Keratinocyte (primary cell): ENCODE data around the gene SPDYE3. TPM values are rescaled to one million over a fixed set of nuclear protein-coding genes. Genes with fewer than 3 reads are reported as not detected.
"Not testable (repeated sequence)": the region's sequence is repeated elsewhere in the genome, so short reads cannot be mapped to it uniquely, and the experiment has no call there.

Source experiments
- DNase-seq: peaks from one replicate; pipeline ENCODE4 v3.0.0-alpha.2; 2011; ENCODE audit warnings: low read depth, missing footprints, low spot score
- FAIRE-seq: peaks from 2 replicates; lab custom pipeline; 2011; peaks lifted over from hg19 to GRCh38; lab: Jason Lieb, UNC
- H2AFZ ChIP-seq: 2 replicates; pipeline ENCODE4 v1.6.0; 2012; ENCODE audit warnings: low read length, control low read depth, inconsistent platforms; ENCODE audit not compliant: control insufficient read depth
- H3K27ac ChIP-seq: 2 replicates; pipeline ENCODE4 v1.5.1; 2011; ENCODE audit warnings: low read length; ENCODE audit not compliant: control insufficient read depth, insufficient read depth
- H3K27me3 ChIP-seq: 3 replicates; pipeline ENCODE4 v1.6.0; 2011; ENCODE audit warnings: low read length; ENCODE audit not compliant: control insufficient read depth, insufficient read depth; ENCODE audit errors: extremely low read depth
- H3K36me3 ChIP-seq, 2 experiments: 2 replicates in 1 of 2; 3 replicates in 1 of 2; pipeline ENCODE4 v1.5.1; 2011; ENCODE audit warnings: low read length in 2 of 2, mild to moderate bottlenecking in 1 of 2; ENCODE audit not compliant: control insufficient read depth in 2 of 2, insufficient read depth in 2 of 2; ENCODE audit errors: extremely low read depth in 1 of 2
- H3K4me1 ChIP-seq: 3 replicates; pipeline ENCODE4 v1.5.1; 2011; ENCODE audit warnings: low read length; ENCODE audit not compliant: control insufficient read depth, insufficient read depth; ENCODE audit errors: extremely low read depth
- H3K4me2 ChIP-seq: 3 replicates; pipeline ENCODE4 v1.6.0; 2011; ENCODE audit warnings: low read depth, low read length; ENCODE audit not compliant: control insufficient read depth, insufficient read depth; ENCODE audit errors: extremely low read depth
- H3K4me3 ChIP-seq, 3 experiments: fragments of 200-600 bp in 1 of 3; sonication (generic) in 1 of 3; 2 replicates in 2 of 3; 3 replicates in 1 of 3; pipeline ENCODE4 v1.5.1; 2011 to 2016; ENCODE audit warnings: low read length in 3 of 3, mild to moderate bottlenecking in 3 of 3, control low read depth in 2 of 3, inconsistent platforms in 1 of 3, low read depth in 1 of 3, mixed read lengths in 1 of 3, mixed run types in 1 of 3, moderate library complexity in 1 of 3; ENCODE audit not compliant: control insufficient read depth in 2 of 3, insufficient read depth in 2 of 3; ENCODE audit errors: extremely low read depth in 1 of 3
- H3K79me2 ChIP-seq: 2 replicates; pipeline ENCODE4 v1.6.0; 2012; ENCODE audit warnings: low read length; ENCODE audit not compliant: control insufficient read depth, insufficient read depth
- H3K9ac ChIP-seq: 3 replicates; pipeline ENCODE4 v1.6.0; 2011; ENCODE audit warnings: low read length; ENCODE audit not compliant: control insufficient read depth, insufficient read depth; ENCODE audit errors: extremely low read depth
- H3K9me1 ChIP-seq: 3 replicates; pipeline ENCODE4 v1.6.0; 2011; ENCODE audit warnings: low read length; ENCODE audit not compliant: control insufficient read depth, insufficient read depth; ENCODE audit errors: extremely low read depth
- H3K9me3 ChIP-seq: 2 replicates; pipeline ENCODE4 v1.5.1; 2012; ENCODE audit warnings: low read depth, low read length; ENCODE audit not compliant: control insufficient read depth
- H4K20me1 ChIP-seq: 3 replicates; pipeline ENCODE4 v1.6.0; 2011; ENCODE audit warnings: low read length; ENCODE audit not compliant: control insufficient read depth, insufficient read depth; ENCODE audit errors: extremely low read depth
- dilution Hi-C: fragments of 300-500 bp; cut with MboI; formaldehyde crosslinking; loops from one replicate; pipeline ENCODE4 v1.7.0; 2020; ENCODE audit warnings: low sequenced_read_pairs; ENCODE audit not compliant: extremely low pct_ligation_motif_present
- polyA plus RNA-seq, 5 experiments: library from polyadenylated mRNA; depleted of rRNA in 3 of 5; stranded (reverse) in 3 of 5; stranded (forward) in 1 of 5; unstranded in 1 of 5; fragments of >200 nt; gene quantifications; 1 replicate in 1 of 5; 2 replicates in 3 of 5; 3 replicates in 1 of 5; pipeline versions ENCODE4 v1.2.1 to v1.2.3, GENCODE V29; 2011 to 2012; ENCODE audit warnings: missing spikeins in 2 of 5, low read depth in 1 of 5, low replicate concordance in 1 of 5

SPDYE3 gene
- polyA plus RNA-seq, 1 donor (not counting 4 experiments of a cell fraction or from before 2014, with no cell fraction given) = not detected

DNA sequence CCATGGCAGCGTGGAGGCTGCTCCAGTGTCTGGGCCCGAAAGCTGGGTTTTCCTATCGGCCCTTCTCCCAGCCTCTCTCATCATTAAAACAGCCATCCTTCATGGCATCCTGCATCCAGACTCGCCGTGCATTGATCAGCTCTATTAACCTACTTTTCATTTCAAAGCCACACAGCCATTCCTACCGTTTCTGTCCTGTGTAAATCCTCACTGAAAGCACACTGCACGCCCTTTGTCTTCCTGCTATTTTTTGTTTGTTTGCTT, 8.9 kb upstream of the SPDYE3 start:
- H3K79me2 ChIP-seq, H3K27ac ChIP-seq, H3K9me1 ChIP-seq, H3K36me3 ChIP-seq, H3K9ac ChIP-seq, dilution Hi-C loops, H3K27me3 ChIP-seq, H3K9me3 ChIP-seq, H4K20me1 ChIP-seq, H3K4me3 ChIP-seq, H3K4me2 ChIP-seq, H3K4me1 ChIP-seq, FAIRE-seq, H2AFZ ChIP-seq, DNase-seq: not testable (repeated sequence)

DNA sequence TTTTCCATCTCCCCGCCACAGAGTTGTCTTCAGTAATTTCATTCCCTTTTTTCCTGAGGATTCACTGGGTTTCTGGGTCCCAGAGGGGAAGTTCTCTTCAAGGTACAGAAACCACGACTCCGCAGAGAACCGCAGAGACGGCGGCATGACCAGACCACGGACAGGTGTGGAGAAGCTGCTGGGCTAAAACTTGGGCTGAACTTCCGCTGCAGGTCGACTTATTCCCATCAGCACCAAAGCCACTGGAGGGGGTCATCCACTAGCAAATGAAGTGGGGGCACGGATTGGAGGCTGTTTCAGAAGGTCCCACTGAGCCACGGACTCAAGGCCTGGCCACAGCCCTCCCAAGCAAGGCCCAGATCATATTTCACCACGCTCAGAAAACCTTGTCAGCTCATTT, 3.0 kb upstream of the SPDYE3 start:
- H3K9me1 ChIP-seq, dilution Hi-C loops, H3K4me2 ChIP-seq, H3K36me3 ChIP-seq, DNase-seq, FAIRE-seq, H3K79me2 ChIP-seq, H4K20me1 ChIP-seq, H3K9ac ChIP-seq, H3K27me3 ChIP-seq, H2AFZ ChIP-seq, H3K4me3 ChIP-seq, H3K4me1 ChIP-seq, H3K9me3 ChIP-seq, H3K27ac ChIP-seq: not testable (repeated sequence)

DNA sequence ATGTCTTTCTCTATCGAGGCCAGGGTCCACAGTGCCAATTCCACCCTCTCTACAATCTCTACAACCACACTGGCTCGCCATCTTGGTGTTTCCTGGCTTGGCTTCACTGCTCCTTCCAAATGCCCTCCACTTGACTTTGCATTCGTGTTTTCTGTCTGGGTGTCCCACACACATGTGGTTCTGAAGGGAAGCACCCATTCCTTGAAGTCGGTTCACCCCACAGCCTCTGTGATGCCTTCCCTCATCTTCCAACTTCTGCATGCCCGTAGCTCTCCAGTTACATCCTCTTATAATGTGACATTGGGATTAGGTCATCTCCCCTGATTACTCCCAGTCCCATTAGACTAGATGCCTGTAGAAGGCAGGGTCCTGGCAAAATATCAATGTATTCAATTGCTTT, 10.8 kb downstream of the SPDYE3 start:
- H3K4me2 ChIP-seq, H3K9me1 ChIP-seq, H2AFZ ChIP-seq, H3K4me3 ChIP-seq, DNase-seq, FAIRE-seq, H3K27me3 ChIP-seq, H4K20me1 ChIP-seq, dilution Hi-C loops, H3K27ac ChIP-seq, H3K79me2 ChIP-seq, H3K9ac ChIP-seq, H3K9me3 ChIP-seq, H3K4me1 ChIP-seq, H3K36me3 ChIP-seq: not testable (repeated sequence)

DNA sequence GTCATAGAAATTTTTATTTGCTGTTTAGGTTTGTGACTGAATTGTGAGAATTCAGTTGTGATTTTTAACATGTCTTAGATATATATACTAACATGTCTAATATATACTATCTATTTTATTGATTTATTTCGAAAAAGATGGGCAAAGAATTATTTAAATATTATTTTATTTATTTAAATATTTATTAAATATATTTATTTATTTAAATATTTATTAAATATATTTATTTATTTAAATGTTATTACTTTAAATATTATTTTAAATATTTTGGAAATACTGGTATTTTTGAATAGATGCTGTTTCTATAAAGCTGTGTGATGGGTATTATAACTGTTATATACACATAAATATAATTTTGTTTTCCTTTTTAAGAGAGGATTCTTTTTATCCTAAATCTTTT, 14.1 kb downstream of the SPDYE3 start:
- H2AFZ ChIP-seq, H3K36me3 ChIP-seq, H3K9me1 ChIP-seq, H3K9me3 ChIP-seq, H3K9ac ChIP-seq, DNase-seq, H3K27me3 ChIP-seq, H3K79me2 ChIP-seq, H4K20me1 ChIP-seq, FAIRE-seq, H3K27ac ChIP-seq, H3K4me1 ChIP-seq, dilution Hi-C loops, H3K4me3 ChIP-seq, H3K4me2 ChIP-seq: not testable (repeated sequence)

DNA sequence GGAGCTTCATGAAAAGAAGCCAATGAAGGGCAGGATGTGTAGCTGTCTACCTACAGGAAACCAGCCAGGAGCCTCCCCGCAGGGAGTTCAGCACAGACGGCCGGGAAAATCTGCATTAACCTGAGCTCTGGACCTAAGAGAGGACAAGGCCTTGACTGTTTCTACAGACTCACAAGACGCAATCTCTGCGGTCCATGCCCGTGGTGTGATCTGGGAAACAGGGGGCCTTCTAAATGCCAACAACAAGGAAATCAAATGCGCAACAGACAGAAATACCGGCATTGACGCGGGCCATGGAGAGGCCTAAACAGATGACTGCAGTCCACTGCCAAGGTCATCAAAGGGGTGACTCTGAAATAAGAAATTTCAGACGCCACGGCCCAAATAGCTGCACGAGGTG, 16.7 kb downstream of the SPDYE3 start:
- H3K36me3 ChIP-seq, H2AFZ ChIP-seq, H3K9me3 ChIP-seq, FAIRE-seq, H3K4me3 ChIP-seq, H3K79me2 ChIP-seq, DNase-seq, H4K20me1 ChIP-seq, H3K9ac ChIP-seq, H3K4me2 ChIP-seq, H3K27ac ChIP-seq, H3K27me3 ChIP-seq, H3K4me1 ChIP-seq, dilution Hi-C loops, H3K9me1 ChIP-seq: not testable (repeated sequence)
